Lower leg skin (tissue), 4 donors: ENCODE measurements around the gene SEMA7A. TPM values are rescaled to one million over a fixed set of nuclear protein-coding genes. Genes with fewer than 3 reads are reported as not detected.

Experiments
- DNase-seq, 2 donors: peaks; one replicate each; pipeline ENCODE4 v3.0.0-alpha.2; 2019; ENCODE audit warnings: low spot score in 2 of 2
- H3K4me3 ChIP-seq: fragments of 200-600 bp; sonication (generic); 2 replicates; pipeline ENCODE4 v1.5.1; 2017; ENCODE audit warnings: mild to moderate bottlenecking, low read depth; ENCODE audit not compliant: poor library complexity, severe bottlenecking
- CTCF ChIP-seq, 3 donors: fragments of 450-650 bp; IDR thresholded peaks; one replicate each; pipeline ENCODE4 v1.5.1; 2016; ENCODE audit warnings: antibody characterized with exemption in 3 of 3, mild to moderate bottlenecking in 3 of 3, moderate library complexity in 2 of 3
- POLR2A ChIP-seq, 2 donors: fragments of 450-650 bp; IDR thresholded peaks; one replicate each; pipeline ENCODE4 v1.6.1; 2016 to 2017; ENCODE audit warnings: antibody characterized with exemption in 2 of 2, mild to moderate bottlenecking in 1 of 2, moderate library complexity in 1 of 2
- WGBS, 2 donors: methylation state at CpG; one replicate each; pipeline ENCODE4 v1.1.5; 2018; 5-methylcytosine and 5-hydroxymethylcytosine counted together
- intact Hi-C: fragments of 100-400 bp; cut with DNase I; formaldehyde crosslinking; loops from one replicate; pipeline ENCODE4 v1.15.0; 2023; ENCODE audit warnings: low total_unique reads
- total RNA-seq, 4 donors: library from RNA; depleted of rRNA; stranded (reverse); fragments of >200 nt; gene quantifications; one replicate each; pipeline ENCODE4 v1.1.0, GENCODE V29; 2016

The SEMA7A gene
- total RNA-seq, 4 donors from 2014 or later, result 16.7 to 30.5 (median 20.5) TPM

GRCh38 chr15:74394090-74394846 lies 39.5 kb downstream of the SEMA7A start:
- WGBS, 2 donors, result 88 to 91% methylated on average over 11 of the region's 11 CpGs
- no peak for DNase-seq
- TF ChIP-seq CTCF (IDR thresholded peaks at IDR 0.05) (no peak), POLR2A (IDR thresholded peaks at IDR 0.05) (no peak)
- H3K4me3 ChIP-seq, result no peak overlapping the region
- intact Hi-C loops, result no loop called here

- H3K4me3 ChIP-seq, result no peak overlapping the region
- no peak for TF ChIP-seq CTCF (IDR thresholded peaks at IDR 0.05)
- no peak for TF ChIP-seq POLR2A (IDR thresholded peaks at IDR 0.05)
- DNase-seq, result no peak
- 77 to 79% methylated on average over 13 of the region's 13 CpGs for WGBS, 2 donors
- intact Hi-C loops, result no loop called here
Measured at GRCh38 chr15:74393423-74393822, 40.3 kb downstream of the SEMA7A start.

- DNase-seq, result no peak
- no peak for TF ChIP-seq CTCF (IDR thresholded peaks at IDR 0.05)
- TF ChIP-seq POLR2A (IDR thresholded peaks at IDR 0.05), result no peak
- H3K4me3 ChIP-seq, result no peak overlapping the region
- intact Hi-C loops, result no loop called here
- 91 to 92% methylated on average over 7 of the region's 7 CpGs for WGBS, 2 donors
Measured at GRCh38 chr15:74392902-74393301, 40.9 kb downstream of the SEMA7A start.

- 42 to 47% methylated on average over 8 of the region's 8 CpGs for WGBS, 2 donors
- no peak for TF ChIP-seq POLR2A (IDR thresholded peaks at IDR 0.05)
- no peak for TF ChIP-seq CTCF (IDR thresholded peaks at IDR 0.05)
- H3K4me3 ChIP-seq, result no peak overlapping the region
- DNase-seq, result no peak
- intact Hi-C loops, result no loop called here
Measured at GRCh38 chr15:74392451-74392830, 41.3 kb downstream of the SEMA7A start.

- 72 to 79% methylated on average over 9 of the region's 9 CpGs for WGBS, 2 donors
- DNase-seq, result no peak
- intact Hi-C loops, result no loop called here
- TF ChIP-seq POLR2A (IDR thresholded peaks at IDR 0.05), result no peak
- no peak for TF ChIP-seq CTCF (IDR thresholded peaks at IDR 0.05)
- no peak overlapping the region for H3K4me3 ChIP-seq
Measured at GRCh38 chr15:74391582-74392450, 41.9 kb downstream of the SEMA7A start.
